Measurements from ENCODE around the gene TMEM143.

Gene TMEM143

GRCh38 chr19:48290771-48291488, 72.8 kb downstream of the TMEM143 start:
- DNase-seq = peak; percentile 74

GRCh38 chr19:48290401-48290770, 73.4 kb downstream of the TMEM143 start:
- DNase-seq = peak; percentile 50

- no peak for DNase-seq
Observed at GRCh38 chr19:48287748-48288147, 76.0 kb downstream of the TMEM143 start.

- DNase-seq = peak; percentile 50
Observed at GRCh38 chr19:48284896-48285295, 78.8 kb downstream of the TMEM143 start.

GRCh38 chr19:48283908-48284307, 79.8 kb downstream of the TMEM143 start:
- peak; percentile 96 for DNase-seq
